ENCODE data around the gene LSM12.

- no peak for TF ChIP-seq CTCF (IDR thresholded peaks at IDR 0.05)
- TF ChIP-seq POLR2A (IDR thresholded peaks at IDR 0.05) = no peak
Observed at GRCh38 chr17:44006272-44006597, 60.2 kb downstream of the LSM12 start.

Data from uterus (tissue), 2 donors.